ENCODE measurements around the gene LRRC10B.
"Not testable (repeated sequence)": the region's sequence is repeated elsewhere in the genome, so short reads cannot be mapped to it uniquely, and the experiment has no call there.

DNA sequence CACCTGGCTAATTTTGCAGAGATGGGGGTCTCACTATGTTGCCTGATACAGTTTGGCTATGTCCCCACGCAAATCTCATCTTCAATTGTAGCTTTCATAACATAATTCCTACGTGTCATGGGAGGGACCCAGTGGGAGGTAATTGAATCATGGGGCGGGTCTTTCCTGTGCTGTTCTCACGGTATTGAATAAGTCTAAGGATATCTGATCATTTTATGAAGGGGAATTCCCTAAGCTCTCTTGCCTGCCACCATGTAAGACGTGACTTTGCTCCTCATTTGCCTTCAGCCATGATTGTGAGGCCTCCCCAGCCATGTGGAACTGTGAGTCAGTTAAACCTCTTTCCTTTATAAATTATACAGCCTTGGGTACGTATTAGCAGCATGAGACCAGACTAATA lies 40.9 kb upstream of the LRRC10B start:
- TF ChIP-seq EZH2phosphoT487 (IDR thresholded peaks at IDR 0.05; ENCODE audit: insufficient read depth, low read depth); EZH2 (IDR thresholded peaks at IDR 0.05; ENCODE audit: insufficient read depth, poor library complexity, severe bottlenecking): not testable (repeated sequence)
